GM12801 (cell line): ENCODE measurements around the gene SPAG9.

Source experiments
- CTCF ChIP-seq: IDR thresholded peaks from one replicate; pipeline ENCODE4 v1.5.1; 2011; ENCODE audit warnings: control low read depth; ENCODE audit not compliant: insufficient read length; ENCODE audit errors: extremely low read depth

SPAG9 gene

GRCh38 chr17:50956750-50957523 is 163.7 kb downstream of the SPAG9 start:
- TF ChIP-seq CTCF, result no peak

GRCh38 chr17:50956409-50956749 is 164.3 kb downstream of the SPAG9 start:
- TF ChIP-seq CTCF, result no peak

- no peak for TF ChIP-seq CTCF
These were observed 165.0 kb downstream of the SPAG9 start for GRCh38 chr17:50955667-50956120.

- TF ChIP-seq CTCF, result no peak
These were observed 165.5 kb downstream of the SPAG9 start for GRCh38 chr17:50955160-50955559.

GRCh38 chr17:50954641-50955121 is 166.0 kb downstream of the SPAG9 start:
- TF ChIP-seq CTCF, result no peak

GRCh38 chr17:50953831-50954601 is 166.7 kb downstream of the SPAG9 start:
- no peak for TF ChIP-seq CTCF

GRCh38 chr17:50953518-50953830 is 167.2 kb downstream of the SPAG9 start:
- no peak for TF ChIP-seq CTCF
